AG04449 (cell line): ENCODE data around the gene PRKCI.
"Not testable (repeated sequence)": the region's sequence is repeated elsewhere in the genome, so short reads cannot be mapped to it uniquely, and the experiment has no call there.

Experiments used
- CTCF ChIA-PET: fragments of 350-600 bp; formaldehyde crosslinking; extraction: SDS; loops from one replicate; lab custom pipeline; 2021; ENCODE audit warnings: antibody characterized with exemption; lab: Yijun Ruan, JAX
- POLR2A ChIA-PET: fragments of 400-600, 350-600 bp; formaldehyde crosslinking; extraction: SDS; loops from one replicate; lab custom pipeline; 2020; ENCODE audit warnings: antibody characterized with exemption, inconsistent platforms; lab: Yijun Ruan, JAX
- DNase-seq: peaks from one replicate; pipeline ENCODE4 v3.0.0-alpha.2; 2010; ENCODE audit warnings: low read depth, low spot score
- H3K4me3 ChIP-seq: 2 replicates; pipeline ENCODE4 v1.5.1; 2011; ENCODE audit warnings: low read depth, mild to moderate bottlenecking, control low read depth, low read length
- CTCF ChIP-seq: IDR thresholded peaks from one replicate; pipeline ENCODE4 v1.5.1; 2011; ENCODE audit warnings: mild to moderate bottlenecking, moderate library complexity, low read length, control low read depth, inconsistent platforms; ENCODE audit not compliant: insufficient read depth; ENCODE audit errors: missing control alignments

PRKCI gene

GRCh38 chr3:170204023-170204472 is 18.2 kb upstream of the PRKCI start:
- H3K4me3 ChIP-seq, result no peak overlapping the region
- no peak for TF ChIP-seq CTCF
- POLR2A ChIA-PET, result no interaction called here
- DNase-seq, result no peak
- CTCF ChIA-PET, result interaction anchor here (0.8 to 4.0 kb wide), 2 partner anchors 12 to 15 kb away, joined by 4 to 18 read pairs; no protein-coding TSS in a partner anchor

GRCh38 chr3:170204509-170204908 is 17.7 kb upstream of the PRKCI start:
- no peak overlapping the region for H3K4me3 ChIP-seq
- ChIA-PET POLR2A (no interaction called here), CTCF (interaction anchor here (4.0 kb wide), 1 partner anchor 16 kb away, joined by 18 read pairs; no protein-coding TSS in a partner anchor)

GRCh38 chr3:170205302-170205701 is 16.9 kb upstream of the PRKCI start:
- TF ChIP-seq CTCF, result no peak
- POLR2A ChIA-PET, result no interaction called here

More at GRCh38 chr3:170204509-170204908, 17.7 kb upstream of the PRKCI start:
- TF ChIP-seq CTCF, result no peak
- no peak for DNase-seq

GRCh38 chr3:170206164-170206762 is 16.0 kb upstream of the PRKCI start:
- H3K4me3 ChIP-seq, DNase-seq, POLR2A ChIA-PET: not testable (repeated sequence)
- CTCF ChIA-PET, result interaction anchor here (4.0 kb wide), 1 partner anchor 17 kb away, joined by 18 read pairs; no protein-coding TSS in a partner anchor

More at GRCh38 chr3:170205302-170205701, 16.9 kb upstream of the PRKCI start:
- no peak overlapping the region for H3K4me3 ChIP-seq
- no peak for DNase-seq
- CTCF ChIA-PET, result interaction anchor here (4.0 kb wide), 1 partner anchor 16 kb away, joined by 18 read pairs; no protein-coding TSS in a partner anchor

GRCh38 chr3:170207717-170208116 is 14.5 kb upstream of the PRKCI start:
- CTCF ChIA-PET, result no interaction called here
- POLR2A ChIA-PET, result no interaction called here
- no peak overlapping the region for H3K4me3 ChIP-seq
- no peak for DNase-seq
- TF ChIP-seq CTCF, result no peak

- DNase-seq, result no peak
- H3K4me3 ChIP-seq, result no peak overlapping the region
- TF ChIP-seq CTCF, result no peak
- POLR2A ChIA-PET, result no interaction called here
- CTCF ChIA-PET, result interaction anchor here (1.0 to 1.3 kb wide), 3 partner anchors 11 to 22 kb away, joined by 3 to 5 read pairs (median 4); no protein-coding TSS in a partner anchor
Measured at GRCh38 chr3:170211668-170212067, 10.6 kb upstream of the PRKCI start.
